IPS DF 19.7 (cell line): ENCODE results near the gene BUD23.
"Not testable (repeated sequence)": the region's sequence is repeated elsewhere in the genome, so short reads cannot be mapped to it uniquely, and the experiment has no call there.

Source experiments
- DNase-seq: peaks from one replicate; pipeline ENCODE4 v3.0.0-alpha.2; 2013; ENCODE audit warnings: low read depth, low spot score

The BUD23 gene, protein sequence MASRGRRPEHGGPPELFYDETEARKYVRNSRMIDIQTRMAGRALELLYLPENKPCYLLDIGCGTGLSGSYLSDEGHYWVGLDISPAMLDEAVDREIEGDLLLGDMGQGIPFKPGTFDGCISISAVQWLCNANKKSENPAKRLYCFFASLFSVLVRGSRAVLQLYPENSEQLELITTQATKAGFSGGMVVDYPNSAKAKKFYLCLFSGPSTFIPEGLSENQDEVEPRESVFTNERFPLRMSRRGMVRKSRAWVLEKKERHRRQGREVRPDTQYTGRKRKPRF

DNA sequence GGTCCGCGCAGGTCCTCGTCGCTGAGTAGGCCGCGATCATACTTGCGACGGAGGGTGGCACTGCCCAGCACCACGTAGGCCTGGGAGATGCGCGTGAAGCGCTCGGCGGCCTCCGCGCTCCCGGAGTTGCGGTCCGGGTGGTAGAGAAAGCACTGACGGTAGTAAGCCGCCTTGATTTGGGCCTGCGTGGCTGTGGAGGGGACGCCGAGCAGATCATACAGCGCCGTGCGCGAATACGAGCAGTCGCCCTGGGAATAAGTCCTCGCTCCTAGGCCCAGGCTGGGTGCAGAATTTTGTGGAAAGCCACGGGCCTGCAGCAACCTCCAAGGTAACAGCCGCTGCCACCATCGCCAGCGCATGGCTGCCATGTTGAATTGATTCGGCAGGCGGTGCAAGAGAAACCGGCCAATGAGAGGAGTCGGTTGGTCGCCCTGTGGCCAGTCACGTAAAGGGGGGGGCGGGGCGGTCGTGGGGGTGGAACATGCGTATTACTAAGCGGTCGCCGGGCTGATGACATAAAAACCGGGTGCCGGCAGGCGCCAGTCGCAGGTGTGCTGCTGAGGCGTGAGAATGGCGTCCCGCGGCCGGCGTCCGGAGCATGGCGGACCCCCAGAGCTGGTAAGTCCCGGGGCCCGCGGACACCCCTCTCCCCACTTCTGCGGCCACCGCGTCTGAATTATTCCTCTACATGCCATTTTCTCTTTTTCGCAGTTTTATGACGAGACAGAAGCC, at the start of gene BUD23, which contains the start of gene DNAJC30:
Gene BUD23, plus strand, starts transcription at position 542 of the 732 bp plus-strand sequence. Its CDS starts 29 bp downstream, at position 571.
Gene DNAJC30, minus strand, starts transcription at position 398 of the 732 bp plus-strand sequence. Its CDS starts 30 bp downstream, at position 368.
- peak; percentile 84 for DNase-seq

DNA sequence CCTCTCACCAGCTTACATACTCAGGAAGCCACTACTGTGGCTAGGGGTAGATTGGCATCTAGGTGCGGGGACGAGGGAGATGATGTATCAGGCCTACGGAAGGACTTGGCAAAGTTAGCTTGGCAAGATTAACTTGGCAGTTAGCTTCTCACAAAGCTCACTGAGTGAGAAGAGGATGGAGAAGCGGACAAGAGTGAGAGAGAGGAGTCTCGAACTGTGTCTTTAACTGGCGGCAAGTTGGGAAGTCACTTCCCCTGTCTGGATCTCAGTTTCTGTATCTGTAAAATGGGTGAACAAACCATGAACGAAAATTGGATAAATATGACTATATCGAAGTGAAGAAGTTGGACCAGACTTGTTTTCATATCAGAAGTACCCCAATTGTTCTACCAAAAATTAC, 49.6 kb upstream of the BUD23 start:
- no peak for DNase-seq

DNA sequence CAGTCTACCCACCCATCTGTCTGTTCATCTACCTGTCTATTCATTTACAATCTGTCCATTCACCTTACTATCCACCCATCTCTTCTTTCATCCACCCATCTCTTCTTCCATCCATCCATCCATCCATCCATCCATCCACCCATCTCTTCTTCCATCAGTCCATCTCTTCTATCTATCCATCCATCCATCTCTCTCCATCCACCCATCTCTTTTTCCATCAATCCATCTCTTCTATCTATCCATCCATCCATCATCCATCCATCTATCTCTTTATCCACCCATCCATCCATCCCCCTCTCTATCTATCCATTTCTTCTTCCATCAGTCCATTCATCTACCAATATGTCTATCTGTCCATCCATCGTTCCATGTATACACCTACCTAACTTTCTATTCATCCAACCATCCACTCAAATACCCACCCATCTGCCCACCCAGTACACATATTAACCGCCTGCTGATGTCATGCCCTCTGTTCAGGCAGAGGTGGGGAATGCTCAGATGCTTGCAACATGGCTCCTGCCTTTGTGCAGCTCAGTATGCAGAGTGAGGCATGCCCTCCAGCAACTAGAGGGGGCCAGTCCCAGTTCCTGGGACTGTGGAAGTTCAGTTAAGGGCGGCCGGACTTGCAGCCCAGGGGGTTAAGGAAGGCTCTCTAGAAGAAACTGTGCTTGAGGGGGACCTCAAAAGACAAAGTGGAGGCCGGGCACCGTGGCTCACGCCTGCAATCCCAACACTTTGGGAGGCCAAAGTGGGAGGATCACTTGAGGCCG, 47.8 kb upstream of the BUD23 start:
- DNase-seq: no peak

DNA sequence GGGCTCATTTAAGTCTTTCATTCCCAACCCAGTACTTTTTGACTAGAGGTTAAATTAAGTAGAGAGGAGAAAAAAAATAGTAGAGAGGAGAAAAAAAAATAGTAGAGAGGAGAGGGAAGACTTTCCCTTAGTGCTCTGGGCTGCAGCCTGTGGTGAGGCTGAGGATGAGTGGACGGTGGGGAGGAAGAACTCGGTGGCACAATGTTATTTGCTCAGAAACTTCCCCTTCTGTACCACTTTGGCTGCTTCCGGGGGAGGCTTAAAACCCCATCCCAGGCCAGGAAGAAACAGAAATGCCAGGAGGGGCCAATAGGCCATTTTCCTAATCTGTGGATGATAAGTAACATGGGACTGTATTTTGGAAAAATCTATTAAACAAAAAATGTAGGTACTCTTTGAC, 44.5 kb upstream of the BUD23 start:
- no peak for DNase-seq

DNA sequence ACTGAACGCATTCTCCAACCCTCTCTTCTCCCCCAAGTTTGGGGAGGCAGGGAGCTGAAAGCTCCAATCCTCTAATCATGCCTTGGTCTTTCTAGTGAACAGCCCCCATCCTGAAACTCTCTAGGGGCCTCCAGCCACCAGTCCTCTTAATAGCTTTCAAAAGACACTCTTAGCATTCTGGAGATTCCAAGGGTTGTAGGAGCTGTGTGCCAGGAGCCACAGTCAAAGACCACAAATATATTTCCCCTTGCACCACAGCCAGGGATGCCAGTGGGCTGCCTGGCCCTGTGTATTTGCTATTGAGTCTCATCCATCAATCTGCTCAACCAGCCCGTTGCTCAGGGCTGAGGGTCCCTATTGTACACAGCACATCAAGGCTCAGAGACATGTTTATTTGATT, 40.6 kb upstream of the BUD23 start:
- no peak for DNase-seq

DNA sequence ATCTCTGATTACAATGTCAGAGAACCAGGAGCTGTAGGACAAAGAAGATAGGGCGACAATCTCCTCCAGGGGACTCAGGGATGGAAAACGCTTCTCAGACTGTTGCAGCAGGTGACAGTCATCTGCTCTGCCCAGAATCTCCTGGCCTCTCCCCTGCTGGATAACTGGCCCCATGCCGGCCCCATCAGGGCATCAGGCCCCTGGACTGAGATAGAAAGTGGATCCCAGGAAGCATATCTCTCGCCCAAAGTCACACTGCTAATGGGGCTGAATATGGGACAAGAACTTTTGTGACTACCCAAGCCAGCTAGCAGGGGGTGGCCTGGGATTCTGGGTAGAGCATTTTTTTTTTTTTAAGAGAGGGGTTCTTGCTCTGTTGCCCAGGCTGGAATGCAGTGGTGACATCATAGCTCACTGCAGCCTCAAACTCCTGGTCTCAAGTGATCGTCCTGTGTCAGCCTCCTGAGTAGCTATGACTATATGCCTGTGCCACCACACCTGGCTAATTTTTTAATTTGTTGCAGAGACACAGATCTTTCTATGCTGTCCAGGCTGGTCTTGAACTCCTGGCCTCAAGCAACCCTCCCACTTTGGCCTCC, 38.6 kb upstream of the BUD23 start:
- no peak for DNase-seq

DNA sequence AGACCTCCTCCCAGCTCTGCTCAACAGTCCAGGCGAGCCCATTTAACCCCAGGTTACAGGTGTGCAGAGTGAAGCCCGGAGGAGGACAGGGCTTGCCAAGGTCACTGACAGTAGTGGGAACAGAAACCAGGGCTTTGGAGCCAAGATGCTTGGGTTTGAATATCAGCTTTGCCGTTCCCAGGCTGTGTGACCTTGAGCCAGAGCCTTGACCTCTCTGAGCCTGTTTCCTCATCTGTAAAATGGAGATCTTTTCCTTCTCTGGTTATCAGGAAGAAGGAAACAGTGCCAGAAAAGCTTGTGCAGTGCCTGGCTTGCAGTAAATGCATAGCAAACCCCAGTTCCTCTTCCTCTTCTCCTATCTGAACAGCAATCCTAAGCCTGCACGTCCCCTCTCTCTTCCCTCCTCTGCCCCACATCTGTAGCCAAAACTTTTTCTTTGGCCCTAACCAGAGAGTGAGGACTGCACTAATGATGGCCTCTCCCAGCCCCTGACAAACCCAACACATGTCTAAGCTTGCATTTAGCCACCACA, 37.7 kb upstream of the BUD23 start:
- no peak for DNase-seq

DNA sequence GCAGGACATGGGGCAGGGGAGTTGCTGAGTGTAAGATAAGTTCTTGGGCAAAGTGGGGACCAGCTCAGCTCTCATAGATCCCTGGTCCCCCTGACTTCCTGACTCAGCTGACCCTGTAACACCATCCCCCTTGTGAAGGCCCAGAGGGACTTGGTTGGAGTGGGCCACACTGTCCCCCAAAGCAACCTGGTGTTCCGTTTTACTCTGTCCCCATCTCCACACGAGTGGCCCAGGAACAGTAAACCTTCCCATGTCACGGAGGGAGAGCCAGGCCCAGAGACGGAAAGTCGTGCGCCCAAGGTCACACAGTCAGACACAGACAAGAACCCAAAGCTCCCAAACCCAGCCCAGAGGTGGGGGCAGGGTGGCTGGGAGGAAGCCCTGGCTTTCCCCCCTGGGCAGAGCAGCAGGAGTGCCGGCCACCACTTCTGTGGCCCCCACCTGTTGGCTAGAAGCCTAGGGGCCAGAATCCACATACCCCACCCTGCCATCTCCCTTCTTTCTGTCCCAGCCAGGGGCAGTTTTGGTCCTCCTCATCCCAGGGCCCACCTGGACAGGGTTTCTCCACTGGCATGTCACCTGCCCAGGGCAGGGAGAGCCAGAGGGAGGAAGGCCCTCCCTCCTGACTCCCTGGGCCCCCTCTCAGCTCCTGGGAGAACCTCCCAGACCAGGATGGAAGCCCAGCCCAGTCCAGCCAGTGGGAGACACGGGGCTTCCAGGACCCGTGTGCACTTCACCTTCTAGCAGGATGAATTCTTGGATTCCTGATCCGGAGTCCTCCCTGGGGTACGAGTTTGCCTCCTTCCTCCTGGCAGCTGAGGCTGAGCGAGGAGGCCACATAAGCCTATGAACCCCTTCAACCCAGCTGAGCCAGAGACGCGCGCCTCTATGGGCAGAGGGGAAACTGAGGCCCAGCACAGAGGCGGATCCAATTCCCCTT, 36.3 kb upstream of the BUD23 start:
- no peak for DNase-seq

DNA sequence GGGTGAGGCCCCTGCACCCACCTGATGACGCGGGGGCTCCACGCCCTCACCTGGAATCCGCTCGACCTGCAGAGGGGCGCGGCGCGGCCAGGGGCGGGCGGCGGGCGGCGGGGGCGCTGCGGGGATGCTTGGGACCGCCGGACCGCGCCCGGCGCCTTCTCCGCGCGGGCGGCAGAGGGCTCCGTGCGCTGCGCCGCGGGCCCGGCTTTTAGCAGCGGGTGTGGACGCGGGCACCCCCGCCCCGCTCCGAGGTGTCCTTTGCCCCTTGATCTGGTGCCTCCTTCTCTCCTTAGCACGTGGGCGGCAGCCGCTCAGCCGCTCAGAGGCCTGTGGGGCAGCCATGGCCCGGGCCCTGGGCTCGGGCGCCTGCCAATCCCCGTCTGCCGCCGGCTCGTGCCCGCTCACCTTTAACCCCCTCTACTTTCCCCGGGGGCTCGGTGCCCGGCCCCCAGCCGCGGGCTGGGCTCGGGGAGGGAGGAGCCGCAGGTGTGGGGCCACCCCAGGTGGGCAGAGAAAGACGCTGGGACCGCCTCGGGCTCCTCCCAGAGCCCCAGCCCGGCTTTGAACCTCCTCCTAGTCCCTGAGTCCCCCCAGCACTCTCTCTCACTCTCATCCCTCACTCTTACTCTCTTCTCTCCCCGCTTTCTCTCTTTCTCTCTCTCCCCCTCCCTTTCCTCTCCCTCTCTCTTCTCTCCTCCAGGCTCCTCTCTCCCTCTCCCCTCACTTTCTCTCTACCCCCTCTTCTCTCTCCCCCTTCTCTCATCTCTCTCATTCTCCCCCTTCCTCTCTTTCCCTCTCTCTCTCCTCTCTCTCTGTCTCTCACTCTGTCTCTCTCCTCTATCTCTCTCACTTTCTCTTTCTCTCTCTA, 35.4 kb upstream of the BUD23 start:
- DNase-seq: no peak

DNA sequence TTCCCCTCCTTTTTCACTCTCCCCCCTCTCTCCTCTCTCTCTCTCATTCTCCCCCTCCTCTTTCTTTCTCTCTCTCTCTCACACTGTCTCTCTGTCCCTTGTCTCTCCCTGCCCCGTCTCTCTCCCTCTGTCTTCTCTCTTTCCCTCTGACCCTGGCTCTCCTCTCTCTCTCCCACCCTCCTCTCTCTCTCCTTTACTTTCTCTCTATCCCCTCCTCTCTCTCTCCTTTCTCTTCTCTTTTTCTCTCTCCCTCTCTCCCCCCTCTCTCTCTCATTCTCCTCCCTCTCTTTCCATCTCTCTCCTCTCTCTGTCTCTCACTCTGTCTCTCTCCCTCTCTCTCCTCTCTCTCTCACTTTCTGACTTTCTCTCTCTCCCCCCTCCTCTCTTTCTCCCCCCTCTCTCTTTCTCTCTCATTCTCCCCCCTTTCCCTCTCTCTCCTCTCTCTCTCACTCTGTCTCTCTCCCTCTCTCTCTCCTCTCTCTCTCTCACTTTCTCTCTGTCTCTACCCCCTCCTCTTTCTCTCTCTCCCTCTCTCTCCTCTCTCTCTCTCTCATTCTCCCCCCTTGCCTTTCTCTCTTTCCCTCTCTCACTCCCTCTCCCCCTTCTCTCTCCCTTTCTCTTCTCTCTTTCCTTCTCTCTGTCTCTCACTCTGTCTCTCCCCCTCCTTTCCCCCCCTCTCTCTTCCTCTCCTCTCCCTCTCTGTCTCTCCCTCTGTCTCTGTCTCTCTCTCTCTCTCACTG, 34.6 kb upstream of the BUD23 start:
- no peak for DNase-seq

DNA sequence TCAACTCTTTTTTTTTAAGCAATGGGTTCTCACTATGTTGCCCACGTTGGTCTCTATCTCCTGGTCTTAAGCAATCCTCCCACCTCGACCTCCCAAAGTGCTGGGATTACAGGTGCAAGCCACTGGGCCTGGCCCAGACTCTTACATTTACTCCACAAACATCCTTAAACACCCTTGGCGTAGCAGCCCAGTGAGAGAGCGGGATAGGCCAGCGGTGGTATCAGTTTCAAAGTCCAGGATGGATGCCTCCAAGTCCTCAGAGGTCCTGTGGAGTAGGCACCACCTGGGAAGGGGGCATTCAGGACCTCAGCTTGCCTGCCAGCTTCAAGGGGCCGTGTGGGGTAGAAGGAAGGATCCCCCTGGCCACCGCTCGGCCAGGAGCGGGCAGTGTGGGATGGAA, 33.8 kb upstream of the BUD23 start:
- no peak for DNase-seq

DNA sequence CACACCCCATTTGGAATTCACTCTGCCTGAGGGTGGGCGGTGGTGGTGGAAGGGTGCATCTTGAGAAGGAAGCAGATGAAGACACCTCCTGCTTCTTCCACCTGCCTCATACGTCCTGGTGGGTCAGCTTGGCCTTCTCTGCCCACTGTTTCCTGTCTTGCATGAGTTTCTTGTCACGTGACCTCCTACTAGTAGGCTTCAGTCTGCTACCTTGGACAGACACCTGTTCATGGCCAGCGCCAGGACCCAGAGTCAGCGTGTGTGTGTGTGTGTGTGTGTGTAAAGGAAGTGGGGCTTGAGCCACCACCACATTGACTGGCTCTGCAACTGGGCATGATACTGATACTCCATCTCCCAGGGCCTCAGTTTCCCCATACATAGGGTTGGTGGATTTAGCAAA, 32.9 kb upstream of the BUD23 start:
- no peak for DNase-seq

DNA sequence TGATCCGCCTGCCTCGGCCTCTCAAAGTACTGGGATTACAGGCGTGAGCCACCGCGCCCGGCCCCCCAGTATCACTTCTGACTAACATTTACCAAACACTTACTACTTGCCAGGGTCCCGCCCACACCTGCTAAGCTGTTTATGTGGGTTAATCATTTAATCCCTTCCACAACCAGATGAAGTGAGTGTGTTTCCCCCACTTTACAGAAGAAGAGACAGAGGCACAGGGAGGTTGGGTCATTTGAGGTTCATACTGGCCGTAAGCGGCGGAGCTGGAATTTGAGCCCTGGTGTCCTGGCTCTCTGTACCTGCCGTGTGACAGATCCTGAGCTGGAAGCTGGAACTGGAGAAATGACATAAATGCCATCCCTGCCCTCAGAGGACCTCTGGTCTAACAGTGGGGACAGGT, 30.9 kb upstream of the BUD23 start:
- no peak for DNase-seq

DNA sequence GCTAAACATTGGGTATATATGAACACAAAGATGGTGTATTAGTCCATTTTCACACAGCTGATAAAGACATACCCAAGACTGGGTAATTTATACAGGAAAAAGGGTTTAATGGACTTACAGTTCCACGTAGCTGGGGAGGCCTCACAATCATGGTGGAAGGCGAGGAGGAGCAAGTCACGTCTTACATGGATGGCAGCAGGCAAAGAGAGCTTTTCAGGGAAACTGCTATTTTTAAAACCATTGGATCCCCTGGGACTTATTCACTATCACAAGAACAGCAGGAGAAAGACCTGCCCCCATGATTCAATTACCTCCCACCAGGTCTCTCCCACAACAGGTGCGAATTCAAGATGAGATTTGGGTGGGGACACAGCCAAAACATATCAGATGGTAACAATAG, 28.1 kb upstream of the BUD23 start:
- DNase-seq: not testable (repeated sequence)

DNA sequence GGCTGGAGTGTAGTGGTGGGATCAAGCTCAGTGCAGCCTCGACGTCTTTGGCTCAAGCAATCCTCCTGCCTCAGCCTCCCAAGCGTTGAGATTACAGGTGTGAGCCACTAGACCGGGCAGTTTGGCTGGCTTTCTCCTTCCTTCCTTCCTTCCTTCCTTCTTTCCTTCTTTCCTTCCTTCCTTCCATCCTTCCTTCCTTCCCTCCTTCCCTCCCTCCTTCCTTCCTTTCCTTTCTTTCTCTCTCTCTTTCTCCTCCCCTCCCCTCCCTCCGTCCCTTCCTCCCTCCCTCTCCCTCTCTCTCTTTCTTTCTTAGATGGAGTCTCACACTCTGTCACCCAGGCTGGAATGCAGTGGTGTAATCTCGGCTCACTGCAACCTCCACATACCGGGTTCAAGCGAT, 23.4 kb upstream of the BUD23 start:
- no peak for DNase-seq

DNA sequence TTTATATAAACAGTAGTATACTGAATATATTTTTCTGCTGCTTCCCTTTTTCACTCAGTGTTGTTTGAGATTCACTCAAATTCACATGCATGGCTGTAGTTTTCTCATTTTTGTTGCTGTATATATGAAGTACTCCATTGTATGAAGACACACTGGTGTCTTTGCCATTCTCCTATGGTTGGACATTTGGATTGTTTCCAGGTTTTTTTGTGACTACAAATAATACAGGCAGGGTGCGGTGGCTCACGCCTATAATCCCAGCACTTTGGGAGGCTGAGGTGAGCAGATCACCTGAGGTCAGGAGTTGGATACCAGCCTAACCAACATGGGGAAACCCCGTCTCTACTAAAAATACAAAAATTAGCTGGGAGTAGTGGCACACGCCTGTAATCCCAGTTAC, 22.8 kb upstream of the BUD23 start:
- DNase-seq: not testable (repeated sequence)

DNA sequence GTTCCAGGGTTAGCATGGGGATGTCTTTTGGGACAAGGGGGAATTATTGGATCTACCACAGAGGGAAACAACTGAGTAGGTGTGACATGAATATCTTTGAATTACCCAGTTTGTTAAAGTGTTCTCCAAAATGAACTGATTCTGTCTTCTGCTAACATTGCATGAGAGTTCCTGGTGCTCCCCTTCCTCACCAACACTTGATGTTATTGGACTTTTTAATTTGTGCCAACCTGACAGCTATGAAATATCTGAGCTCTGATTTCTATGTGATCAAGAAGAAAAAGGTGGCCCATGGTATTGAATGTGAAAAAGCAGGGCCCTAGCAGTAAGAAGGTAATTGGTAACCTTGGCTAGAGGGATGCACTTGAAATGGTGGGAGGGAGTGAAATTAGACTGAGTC, 20.4 kb upstream of the BUD23 start:
- DNase-seq: no peak

DNA sequence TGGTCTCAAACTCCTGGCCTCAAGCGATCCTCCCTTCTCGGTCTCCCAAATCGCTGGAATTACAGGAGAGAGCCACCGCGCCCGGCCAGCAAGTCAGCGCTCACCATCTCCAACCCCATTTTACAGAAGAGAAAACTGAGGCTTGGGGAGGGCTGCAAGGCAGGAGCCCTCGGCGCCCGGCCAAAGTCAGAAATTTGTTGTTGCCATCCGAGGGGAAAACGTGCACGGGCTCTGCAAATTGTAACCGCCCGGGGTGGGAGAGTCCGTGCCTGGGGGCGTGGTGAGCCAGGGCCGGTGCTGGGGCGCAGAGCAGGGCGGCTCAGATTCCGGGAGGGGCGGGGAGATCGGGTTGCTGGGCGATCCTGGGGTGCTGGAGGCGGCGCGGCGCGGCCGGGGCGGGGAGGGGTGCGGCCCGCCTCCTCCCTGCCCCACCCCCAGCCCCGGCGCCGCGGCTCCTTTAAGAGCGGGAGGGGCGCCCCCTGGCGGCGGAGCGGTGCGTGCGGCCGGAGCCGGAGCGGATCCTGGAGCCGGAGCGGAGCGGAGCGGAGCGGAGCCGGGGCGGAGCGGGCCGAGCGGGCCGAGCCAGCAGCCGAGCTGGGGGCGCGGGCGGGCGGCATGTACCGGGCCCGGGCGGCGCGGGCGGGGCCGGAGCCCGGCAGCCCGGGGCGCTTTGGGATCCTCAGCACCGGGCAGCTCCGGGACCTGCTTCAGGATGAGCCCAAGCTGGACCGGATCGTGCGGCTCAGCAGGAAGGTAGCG, 15.9 kb upstream of the BUD23 start, which contains the start of gene VPS37D:
Gene VPS37D, plus strand, starts transcription at position 488 of the 759 bp plus-strand sequence. Its CDS starts 128 bp downstream, at position 616.
- peak; percentile 23 for DNase-seq
